HG02870 (cell line): ENCODE results near the gene ADRB1.

Experiments used
- ATAC-seq: cut with Tn5 transposase; IDR thresholded peaks from one replicate; pipeline ENCODE4 v1.9.1; 2021; ENCODE audit warnings: mild to moderate bottlenecking, moderate library complexity; ENCODE audit not compliant: unreplicated experiment

Gene ADRB1

GRCh38 chr10:114053946-114054345 lies 10.3 kb downstream of the ADRB1 start:
- no peak for ATAC-seq

DNA sequence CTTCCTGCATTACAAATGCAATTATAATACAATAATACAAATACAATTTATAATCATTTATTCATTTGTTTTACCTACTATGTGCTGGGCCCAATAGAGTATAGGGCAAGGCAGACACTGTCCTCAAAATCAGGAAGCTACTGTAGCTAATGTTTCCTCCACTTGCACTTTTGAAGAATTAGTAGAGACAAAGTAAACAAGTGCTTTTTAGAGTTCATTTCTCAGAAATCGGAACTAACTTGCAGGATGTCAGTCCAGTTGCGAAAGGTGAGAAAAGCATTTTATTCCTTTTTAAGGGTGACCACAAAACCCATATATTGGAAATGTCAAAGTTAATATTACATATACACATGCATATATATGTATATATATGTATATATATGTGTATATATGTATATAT lies 14.2 kb downstream of the ADRB1 start:
- ATAC-seq, result no peak

- no peak for ATAC-seq
These were observed 14.6 kb downstream of the ADRB1 start for GRCh38 chr10:114058297-114058696.

DNA sequence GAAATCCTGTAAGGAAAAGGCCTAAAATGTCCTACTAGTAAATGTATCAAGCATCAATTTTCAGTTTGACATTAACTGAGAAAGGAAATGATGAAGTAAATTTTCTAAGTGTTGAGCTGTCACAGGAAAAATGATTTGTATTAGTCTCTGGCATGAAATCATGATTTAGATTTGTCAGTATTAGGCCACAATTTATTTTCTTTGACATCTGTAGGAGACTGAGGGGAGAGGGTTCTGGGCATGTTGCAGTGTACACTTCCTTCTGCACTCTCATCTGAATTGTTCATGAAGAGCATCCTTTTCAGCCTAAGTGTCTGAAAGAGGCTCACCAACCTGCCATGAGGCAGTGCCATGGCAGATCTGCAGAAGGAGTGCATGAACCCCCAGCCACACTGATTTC lies 15.9 kb downstream of the ADRB1 start:
- no peak for ATAC-seq

DNA sequence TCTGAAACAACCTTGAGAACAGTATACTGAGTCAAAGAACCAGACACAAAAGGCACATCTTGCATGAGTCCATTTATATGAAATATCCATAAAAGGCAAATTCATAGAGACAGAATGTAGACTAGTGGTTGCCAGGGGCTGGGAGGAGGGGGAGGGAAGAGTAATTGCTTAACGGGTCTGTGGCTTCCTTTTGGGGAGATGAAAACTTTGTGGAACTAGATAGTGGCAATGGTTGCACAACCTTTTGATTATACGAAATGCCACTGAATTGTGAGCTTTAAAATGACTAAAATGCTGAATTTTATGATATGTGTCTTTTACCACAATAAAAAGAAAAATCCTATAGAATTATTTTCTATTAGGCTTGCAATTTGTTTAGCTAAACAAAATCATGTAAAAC lies 16.8 kb downstream of the ADRB1 start:
- ATAC-seq, result no peak

DNA sequence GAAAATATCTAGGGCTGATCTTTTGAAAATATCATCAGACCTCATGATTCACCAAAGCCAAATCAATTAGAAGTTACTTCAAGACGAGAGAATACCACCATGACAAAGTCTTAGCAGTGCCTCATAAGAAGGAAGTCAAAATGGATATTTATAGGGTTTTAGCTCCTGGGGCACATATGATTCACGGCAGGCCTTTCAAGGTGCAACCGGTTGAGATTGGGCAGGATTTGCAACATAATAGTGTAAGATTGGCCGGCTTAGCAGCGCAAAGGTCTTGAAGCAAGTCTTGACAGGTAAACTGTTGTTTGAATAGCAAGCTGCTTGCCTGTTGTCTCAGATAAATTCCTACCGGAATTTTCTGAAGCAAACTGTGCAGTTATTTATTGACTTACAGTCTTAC lies 17.5 kb downstream of the ADRB1 start:
- no peak for ATAC-seq

DNA sequence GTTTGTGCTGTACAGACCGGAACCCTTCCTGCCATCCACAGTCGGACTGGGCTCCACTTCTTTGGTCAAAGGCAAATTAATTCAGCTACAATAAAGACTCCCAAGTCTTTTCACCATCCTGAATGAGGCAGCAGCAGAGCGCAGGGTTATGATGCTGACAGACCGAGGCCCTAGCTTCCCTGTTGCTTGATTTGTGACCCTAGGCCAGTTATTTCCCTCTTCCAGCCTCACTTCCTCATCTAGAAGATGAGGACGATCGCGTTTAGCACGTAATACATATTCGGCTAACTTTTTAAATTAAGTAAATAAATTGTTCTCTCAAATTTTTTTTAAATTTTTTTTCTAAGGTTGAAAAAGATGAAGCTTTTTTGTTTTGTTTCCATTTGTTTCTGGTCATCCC lies 18.1 kb downstream of the ADRB1 start:
- ATAC-seq, result no peak

DNA sequence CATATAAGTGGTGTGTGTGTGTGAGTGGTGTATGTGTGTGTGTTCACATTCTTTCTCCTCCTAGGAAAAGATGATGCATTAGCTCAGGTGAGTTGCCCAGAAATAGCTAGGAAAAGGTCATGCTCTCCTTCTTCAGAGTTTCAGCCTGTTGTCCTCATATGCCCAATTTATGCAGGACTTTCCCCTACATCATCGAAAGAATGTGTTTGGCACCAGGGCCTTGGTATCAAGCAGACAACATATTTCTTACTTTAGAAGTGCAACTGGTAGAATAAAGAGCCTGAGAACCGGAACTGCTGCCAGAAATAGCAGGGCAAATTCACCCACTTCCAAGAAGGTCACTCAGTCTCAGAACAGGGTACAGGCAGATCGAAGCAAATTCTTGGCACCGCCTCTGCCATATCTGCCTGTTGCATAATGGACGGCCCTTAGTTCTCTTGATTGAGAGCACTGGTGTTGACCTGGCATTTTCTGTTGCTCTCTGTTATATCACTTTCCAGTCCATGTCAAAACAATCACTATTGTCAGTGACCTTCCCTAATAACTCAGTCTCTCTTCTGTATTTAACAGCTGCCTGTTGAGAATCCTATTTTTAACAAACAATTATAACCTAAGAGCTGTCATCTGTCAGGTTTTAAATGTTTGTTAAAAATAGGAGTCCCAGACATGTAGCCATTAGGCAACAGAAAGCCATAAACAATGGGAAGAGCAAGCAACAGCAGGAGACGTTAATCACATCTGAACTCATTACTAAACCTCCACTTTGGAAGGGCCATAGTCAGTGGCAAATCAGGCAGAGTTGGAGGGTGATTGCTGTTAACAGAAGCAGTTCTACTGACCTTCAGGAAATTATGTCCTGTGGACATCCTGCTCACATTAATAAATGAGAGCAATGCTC lies 20.7 kb downstream of the ADRB1 start:
- no peak for ATAC-seq

GRCh38 chr10:114065049-114065435 lies 21.4 kb downstream of the ADRB1 start:
- no peak for ATAC-seq

GRCh38 chr10:114068054-114068707 lies 24.5 kb downstream of the ADRB1 start:
- no peak for ATAC-seq

DNA sequence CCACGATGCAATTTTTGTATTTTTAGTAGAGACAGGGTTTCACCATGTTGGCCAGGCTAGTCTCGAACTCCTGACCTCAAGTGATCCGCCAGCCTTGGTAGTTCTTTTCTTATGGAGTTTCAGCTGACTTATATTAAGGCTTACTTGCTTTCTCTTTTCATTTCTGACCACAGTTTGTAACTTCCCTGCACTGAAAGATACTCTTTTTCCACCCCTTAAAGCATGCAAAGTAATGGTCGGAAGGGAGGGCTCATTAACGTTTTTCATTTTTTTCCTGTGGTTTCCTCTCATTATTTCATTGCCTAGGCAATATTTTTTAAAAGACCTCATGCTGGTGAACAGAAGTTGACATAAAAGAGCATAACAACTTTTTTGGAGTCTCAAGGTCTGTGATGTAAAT lies 27.0 kb downstream of the ADRB1 start:
- ATAC-seq, result no peak

GRCh38 chr10:114071178-114071577 lies 27.5 kb downstream of the ADRB1 start:
- ATAC-seq, result no peak

- ATAC-seq, result no peak
These were observed 29.9 kb downstream of the ADRB1 start for GRCh38 chr10:114073395-114074186.

DNA sequence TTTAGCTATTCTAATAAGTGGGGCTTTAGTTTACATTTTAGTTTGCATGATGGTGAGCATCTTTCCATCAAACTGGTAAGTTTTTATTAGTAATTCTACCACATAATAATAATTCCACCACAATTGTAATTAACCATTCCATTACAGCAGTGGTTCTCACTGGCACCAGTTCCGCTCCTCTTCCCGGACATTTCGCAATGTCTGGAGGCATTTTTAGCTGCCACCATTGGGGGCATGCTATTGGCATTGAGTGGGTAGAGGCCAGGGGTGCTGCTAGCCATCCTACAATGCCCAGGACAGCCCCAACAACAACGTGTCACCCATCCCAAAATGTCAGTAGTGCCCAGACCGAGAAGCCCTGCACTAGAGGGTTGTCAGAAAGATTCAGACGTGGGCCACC lies 31.4 kb downstream of the ADRB1 start:
- no peak for ATAC-seq

DNA sequence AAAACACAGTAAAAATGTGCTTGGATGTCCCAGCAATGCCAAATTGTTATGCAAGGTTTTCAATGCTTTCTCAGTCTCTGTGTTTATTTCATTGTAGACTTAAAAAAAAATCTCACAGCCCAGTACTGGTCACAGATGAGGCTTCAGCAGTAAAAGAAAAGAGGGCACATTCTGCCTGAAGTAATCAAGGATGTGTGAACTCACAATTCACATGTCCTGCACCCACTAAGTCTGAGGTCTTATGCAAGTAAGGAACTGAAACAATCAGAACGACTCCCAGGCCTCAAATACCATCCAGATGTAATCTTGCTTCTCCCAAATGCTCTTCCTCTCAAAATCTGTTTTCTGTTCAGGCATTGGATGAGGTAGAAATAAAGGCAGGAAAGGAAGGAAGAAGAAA lies 33.7 kb downstream of the ADRB1 start:
- no peak for ATAC-seq

DNA sequence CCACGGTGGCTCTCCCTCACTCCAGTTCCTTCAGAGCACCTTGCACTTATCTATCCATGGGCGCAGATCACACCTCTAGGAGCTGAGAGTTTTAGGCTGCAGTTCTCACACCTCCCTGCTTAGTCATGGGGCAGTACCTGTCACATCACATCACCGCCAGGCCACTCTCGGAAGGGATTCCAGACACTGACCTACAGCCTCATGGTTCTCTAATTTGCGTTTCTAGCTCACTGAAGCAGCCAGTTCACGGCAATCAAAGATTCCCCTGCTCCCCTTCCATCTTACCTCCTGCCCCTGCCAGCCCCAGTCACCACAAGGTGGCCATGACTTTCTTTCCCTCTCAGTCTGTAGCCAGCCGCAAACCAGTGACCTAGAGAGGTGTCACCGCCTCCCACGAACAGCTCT lies 34.2 kb downstream of the ADRB1 start:
- ATAC-seq, result no peak

GRCh38 chr10:114078346-114078745 lies 34.7 kb downstream of the ADRB1 start:
- ATAC-seq, result no peak

DNA sequence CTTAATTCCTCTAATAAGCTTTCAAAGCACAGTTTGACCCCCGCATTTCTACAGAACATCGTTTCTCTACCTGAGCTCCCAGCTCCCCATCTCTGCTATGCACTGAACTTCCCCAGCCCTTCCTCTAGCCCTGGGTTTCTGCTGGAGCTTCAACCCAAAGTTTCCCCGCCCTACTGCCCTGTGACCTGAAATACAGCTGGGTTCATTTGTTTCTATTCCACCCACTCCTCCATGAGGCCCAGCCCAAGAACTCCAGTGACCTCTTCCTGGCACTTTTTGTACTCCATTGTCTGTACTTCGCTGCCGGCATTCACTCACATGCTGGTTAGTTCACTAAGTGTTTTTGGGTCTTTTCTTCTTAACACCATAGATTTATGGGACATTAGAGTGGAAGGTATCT lies 35.8 kb downstream of the ADRB1 start:
- no peak for ATAC-seq

DNA sequence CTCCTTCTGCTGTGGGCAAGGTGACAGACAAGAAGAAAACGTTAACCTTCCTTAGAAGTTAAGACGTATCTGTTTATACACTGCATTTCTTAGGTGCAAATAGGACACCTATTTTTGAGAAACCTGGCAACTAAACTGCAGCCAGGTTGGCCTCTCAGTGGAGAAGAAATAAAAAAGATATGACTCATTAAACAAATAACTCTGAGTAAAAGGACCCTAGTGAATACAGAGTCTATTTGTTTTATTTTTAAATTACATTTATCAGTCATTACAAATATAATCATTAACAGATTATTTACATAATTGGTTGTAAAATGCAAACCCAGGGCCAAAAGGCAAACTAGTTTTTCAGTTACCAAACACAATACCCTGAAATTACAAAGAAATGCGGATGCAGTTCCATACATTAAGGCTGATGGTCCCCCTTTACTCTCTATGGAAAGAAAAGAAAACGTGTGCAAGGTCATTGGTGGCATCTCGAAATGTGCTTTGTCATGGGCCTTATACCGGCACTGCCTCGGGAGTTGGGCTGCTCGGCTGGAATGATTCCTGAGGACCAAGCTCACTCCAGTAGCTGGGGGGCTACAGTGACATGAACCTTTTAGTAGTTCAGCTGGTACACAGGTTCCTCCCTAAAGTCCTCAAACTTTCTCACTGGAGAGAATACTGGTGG lies 38.4 kb downstream of the ADRB1 start:
- no peak for ATAC-seq

DNA sequence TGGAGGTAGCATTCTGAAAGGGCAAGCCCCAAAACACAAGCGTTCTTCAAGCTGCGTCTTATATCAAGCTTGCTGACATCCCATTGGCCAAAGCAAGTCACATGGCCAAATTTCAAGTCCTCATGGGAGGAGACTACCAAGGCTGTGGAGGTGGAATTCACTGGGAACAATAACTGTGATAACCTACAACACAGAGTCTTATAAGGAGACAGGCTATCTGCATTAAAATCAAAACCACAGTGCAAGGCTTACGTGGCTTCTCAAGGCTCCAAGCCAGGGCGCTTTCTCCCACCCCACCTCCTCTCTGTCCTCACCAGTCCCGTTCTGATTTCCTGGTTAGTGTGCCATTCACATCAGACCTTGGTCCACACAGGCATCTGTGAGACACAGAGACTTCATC lies 39.4 kb downstream of the ADRB1 start:
- no peak for ATAC-seq

- ATAC-seq, result no peak
These were observed 40.5 kb downstream of the ADRB1 start for GRCh38 chr10:114084215-114084614.
